Activated CD4-positive, alpha-beta T cell treated with anti-CD3 and anti-CD28 coated beads, Interleukin-2, amount 10 ng/mL, durations not matched to agents 7 days and 5 days (primary cell): ENCODE results near the gene PTPRM. TPM values are rescaled to one million over a fixed set of nuclear protein-coding genes. Genes with fewer than 3 reads are reported as not detected.

Experiments used
- CTCF ChIA-PET: fragments of 350-600 bp; sonication (Branson Sonifier 250); formaldehyde crosslinking; loops from one replicate; lab custom pipeline; 2021; ENCODE audit warnings: antibody characterized with exemption; lab: Charles Lee
- POLR2A ChIA-PET: fragments of 350-600 bp; sonication (Branson Sonifier 250); formaldehyde crosslinking; loops from one replicate; lab custom pipeline; 2021; ENCODE audit warnings: antibody characterized with exemption; lab: Charles Lee
- DNase-seq: peaks from one replicate; pipeline ENCODE4 v3.0.0-alpha.2; 2020
- H3K27ac Mint-ChIP-seq: one replicate; pipeline ENCODE4 v1.8.0; 2021; ENCODE audit warnings: mild to moderate bottlenecking, moderate library complexity, mixed read lengths
- H3K27me3 Mint-ChIP-seq: one replicate; pipeline ENCODE4 v1.8.0; 2021; ENCODE audit warnings: mixed read lengths
- H3K36me3 Mint-ChIP-seq: one replicate; pipeline ENCODE4 v1.8.0; 2021; ENCODE audit warnings: low read depth, mixed read lengths
- H3K4me1 Mint-ChIP-seq: one replicate; pipeline ENCODE4 v1.8.0; 2021; ENCODE audit warnings: mixed read lengths
- H3K4me3 Mint-ChIP-seq: one replicate; pipeline ENCODE4 v1.8.0; 2021; ENCODE audit warnings: mild to moderate bottlenecking, moderate library complexity, mixed read lengths
- H3K9me3 Mint-ChIP-seq: one replicate; pipeline ENCODE4 v1.8.0; 2021; ENCODE audit warnings: mixed read lengths
- total RNA-seq, 2 experiments: library from RNA; stranded (reverse); gene quantifications; one replicate each; pipeline ENCODE4 v1.2.3, GENCODE V29; 2021

The PTPRM gene
- total RNA-seq, 2 experiments from 2014 or later: 5.1 to 10.5 TPM

GRCh38 chr18:7873316-7873715 is 306.2 kb downstream of the PTPRM start:
- no peak overlapping the region for H3K4me3 Mint-ChIP-seq
- no peaks in the 10 kb centered on the region for H3K4me1 Mint-ChIP-seq
- no peaks in the 10 kb centered on the region for H3K36me3 Mint-ChIP-seq
- no peak overlapping the region for H3K27ac Mint-ChIP-seq
- H3K9me3 Mint-ChIP-seq: peaks cover 3% of the 10 kb centered on the region
- ChIA-PET POLR2A (no interaction called here), CTCF (no interaction called here)
- DNase-seq: no peak
- no peaks in the 10 kb centered on the region for H3K27me3 Mint-ChIP-seq

- Mint-ChIP-seq H3K27me3 (no peaks in the 10 kb centered on the region), H3K36me3 (no peaks in the 10 kb centered on the region), H3K27ac (no peak overlapping the region), H3K4me3 (no peak overlapping the region), H3K9me3 (no peaks in the 10 kb centered on the region), H3K4me1 (no peaks in the 10 kb centered on the region)
- ChIA-PET POLR2A (no interaction called here), CTCF (no interaction called here)
- no peak for DNase-seq
Measured at GRCh38 chr18:7876354-7877104, 309.4 kb downstream of the PTPRM start.

- H3K27ac Mint-ChIP-seq: no peak overlapping the region
- CTCF ChIA-PET: interaction anchor here (0.6 kb wide), 1 partner anchor 35 kb away, joined by 3 read pairs; no protein-coding TSS in a partner anchor
- H3K9me3 Mint-ChIP-seq: no peaks in the 10 kb centered on the region
- H3K4me3 Mint-ChIP-seq: no peak overlapping the region
- POLR2A ChIA-PET: no interaction called here
- no peaks in the 10 kb centered on the region for H3K27me3 Mint-ChIP-seq
- no peaks in the 10 kb centered on the region for H3K36me3 Mint-ChIP-seq
- DNase-seq: no peak
- no peaks in the 10 kb centered on the region for H3K4me1 Mint-ChIP-seq
Measured at GRCh38 chr18:7877609-7878008, 310.5 kb downstream of the PTPRM start.

DNA sequence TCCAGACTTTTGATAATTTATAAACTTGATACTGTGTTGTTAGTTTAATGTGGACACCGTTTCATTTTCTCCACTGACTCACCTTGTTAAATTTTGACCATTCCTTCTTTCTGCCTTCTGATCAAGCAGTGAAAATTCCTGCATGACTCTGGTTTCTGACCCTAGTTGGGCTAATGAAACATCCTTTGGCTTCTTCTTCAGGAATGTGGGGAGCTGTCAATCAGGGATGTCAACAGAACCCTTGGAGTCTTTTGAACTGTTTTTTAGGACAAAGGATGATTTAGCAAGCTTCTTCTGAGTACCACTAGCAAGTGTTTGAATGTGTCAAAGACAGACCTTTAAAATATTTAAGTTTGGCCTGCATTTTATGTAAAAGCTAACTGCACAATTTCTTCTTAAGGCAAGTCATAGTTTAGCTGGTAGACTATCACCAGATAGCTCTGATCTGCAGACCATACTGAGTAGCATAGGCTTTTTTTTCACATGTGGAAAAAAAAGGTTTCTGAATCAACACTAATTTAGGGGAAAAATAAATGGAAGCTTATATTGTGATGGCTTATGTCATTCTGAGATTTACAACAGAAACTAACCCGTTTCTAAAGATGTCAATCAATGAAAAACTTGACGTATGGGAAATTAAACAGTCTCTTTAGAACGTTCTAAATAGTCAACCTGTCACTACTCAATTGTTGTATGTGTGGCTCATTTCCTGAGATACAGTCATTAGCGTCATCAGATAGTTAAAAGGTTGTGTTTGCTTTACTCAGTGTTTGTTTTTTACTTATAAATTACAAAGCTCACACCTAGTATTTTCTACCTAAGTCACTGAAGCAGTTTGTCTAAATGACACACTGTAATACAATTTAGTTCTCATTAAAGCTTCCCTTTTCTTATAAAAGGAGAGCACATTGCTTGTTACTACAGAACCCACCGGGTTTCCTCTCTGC is 311.4 kb downstream of the PTPRM start:
- no peak overlapping the region for H3K4me3 Mint-ChIP-seq
- ChIA-PET CTCF (no interaction called here), POLR2A (no interaction called here)
- no peak overlapping the region for H3K27ac Mint-ChIP-seq
- DNase-seq: no peak
- H3K9me3 Mint-ChIP-seq: no peaks in the 10 kb centered on the region
- no peaks in the 10 kb centered on the region for H3K27me3 Mint-ChIP-seq
- H3K36me3 Mint-ChIP-seq: no peaks in the 10 kb centered on the region
- no peaks in the 10 kb centered on the region for H3K4me1 Mint-ChIP-seq

GRCh38 chr18:7879717-7880116 is 312.6 kb downstream of the PTPRM start:
- no peak overlapping the region for H3K27ac Mint-ChIP-seq
- H3K9me3 Mint-ChIP-seq: no peaks in the 10 kb centered on the region
- ChIA-PET CTCF (no interaction called here), POLR2A (no interaction called here)
- no peaks in the 10 kb centered on the region for H3K4me1 Mint-ChIP-seq
- H3K36me3 Mint-ChIP-seq: no peaks in the 10 kb centered on the region
- no peaks in the 10 kb centered on the region for H3K27me3 Mint-ChIP-seq
- H3K4me3 Mint-ChIP-seq: no peak overlapping the region
- no peak for DNase-seq

GRCh38 chr18:7885865-7886264 is 318.7 kb downstream of the PTPRM start:
- H3K4me1 Mint-ChIP-seq: no peaks in the 10 kb centered on the region
- DNase-seq: no peak
- POLR2A ChIA-PET: no interaction called here
- no peaks in the 10 kb centered on the region for H3K36me3 Mint-ChIP-seq
- no peaks in the 10 kb centered on the region for H3K27me3 Mint-ChIP-seq
- no peaks in the 10 kb centered on the region for H3K9me3 Mint-ChIP-seq
- H3K4me3 Mint-ChIP-seq: no peak overlapping the region
- no peak overlapping the region for H3K27ac Mint-ChIP-seq
- CTCF ChIA-PET: no interaction called here

DNA sequence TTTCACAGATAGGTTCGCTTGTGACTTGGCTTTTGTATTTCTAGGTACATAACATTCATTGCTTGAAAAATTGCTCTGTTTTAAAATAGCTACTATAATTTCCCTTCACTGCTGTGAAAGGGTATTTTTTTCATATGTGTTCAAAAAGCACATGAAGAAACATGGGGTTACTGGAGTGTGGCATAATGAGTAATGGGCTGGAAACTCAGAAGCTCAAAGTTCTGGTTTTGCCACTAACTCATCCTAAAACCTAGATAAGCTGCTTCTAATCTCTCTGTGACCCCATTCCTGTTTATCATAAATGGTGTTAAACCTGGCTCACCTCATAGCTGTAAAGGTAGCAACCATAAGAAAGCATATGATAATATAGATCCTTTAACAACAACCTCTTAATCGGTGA is 319.3 kb downstream of the PTPRM start:
- ChIA-PET CTCF (no interaction called here), POLR2A (no interaction called here)
- H3K4me3 Mint-ChIP-seq: no peak overlapping the region
- DNase-seq: no peak
- no peaks in the 10 kb centered on the region for H3K9me3 Mint-ChIP-seq
- H3K27ac Mint-ChIP-seq: no peak overlapping the region
- no peaks in the 10 kb centered on the region for H3K27me3 Mint-ChIP-seq
- no peaks in the 10 kb centered on the region for H3K36me3 Mint-ChIP-seq
- no peaks in the 10 kb centered on the region for H3K4me1 Mint-ChIP-seq

DNA sequence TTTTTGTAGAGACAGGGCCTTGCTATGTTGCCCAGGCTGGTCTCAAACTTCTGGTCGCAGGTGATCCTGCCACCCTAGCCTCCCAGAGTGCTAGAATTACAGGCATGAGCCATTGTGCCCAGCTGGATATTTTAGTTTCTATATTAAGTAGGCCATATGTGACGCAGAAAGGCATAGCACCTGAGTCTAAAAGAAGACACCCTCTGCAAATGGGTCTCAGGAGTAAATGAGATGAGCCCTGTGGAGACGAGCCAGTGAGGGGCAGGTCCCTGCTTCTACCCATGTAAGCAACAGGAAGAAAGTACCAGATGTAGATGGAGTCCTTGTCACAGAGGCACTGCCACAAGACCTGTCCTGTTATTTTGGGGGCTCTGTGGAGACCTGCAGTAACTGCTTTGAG is 322.4 kb downstream of the PTPRM start:
- H3K9me3 Mint-ChIP-seq: no peaks in the 10 kb centered on the region
- H3K27me3 Mint-ChIP-seq: no peaks in the 10 kb centered on the region
- no peak for DNase-seq
- no peak overlapping the region for H3K4me3 Mint-ChIP-seq
- no peaks in the 10 kb centered on the region for H3K4me1 Mint-ChIP-seq
- ChIA-PET CTCF (no interaction called here), POLR2A (no interaction called here)
- H3K36me3 Mint-ChIP-seq: no peaks in the 10 kb centered on the region
- no peak overlapping the region for H3K27ac Mint-ChIP-seq

GRCh38 chr18:7890075-7890474 is 323.0 kb downstream of the PTPRM start:
- Mint-ChIP-seq H3K9me3 (no peaks in the 10 kb centered on the region), H3K4me1 (no peaks in the 10 kb centered on the region), H3K27ac (no peak overlapping the region), H3K4me3 (no peak overlapping the region), H3K36me3 (no peaks in the 10 kb centered on the region), H3K27me3 (no peaks in the 10 kb centered on the region)
- ChIA-PET POLR2A (no interaction called here), CTCF (no interaction called here)
- no peak for DNase-seq

- H3K4me1 Mint-ChIP-seq: no peaks in the 10 kb centered on the region
- CTCF ChIA-PET: no interaction called here
- no peaks in the 10 kb centered on the region for H3K9me3 Mint-ChIP-seq
- POLR2A ChIA-PET: no interaction called here
- no peaks in the 10 kb centered on the region for H3K27me3 Mint-ChIP-seq
- DNase-seq: no peak
- H3K27ac Mint-ChIP-seq: no peak overlapping the region
- no peak overlapping the region for H3K4me3 Mint-ChIP-seq
- H3K36me3 Mint-ChIP-seq: no peaks in the 10 kb centered on the region
Measured at GRCh38 chr18:7892556-7892955, 325.4 kb downstream of the PTPRM start.

- Mint-ChIP-seq H3K4me1 (no peaks in the 10 kb centered on the region), H3K27ac (no peak overlapping the region), H3K36me3 (no peaks in the 10 kb centered on the region), H3K4me3 (no peak overlapping the region), H3K9me3 (no peaks in the 10 kb centered on the region), H3K27me3 (no peaks in the 10 kb centered on the region)
- POLR2A ChIA-PET: no interaction called here
- CTCF ChIA-PET: no interaction called here
- no peak for DNase-seq
Measured at GRCh38 chr18:7894592-7894991, 327.5 kb downstream of the PTPRM start.

DNA sequence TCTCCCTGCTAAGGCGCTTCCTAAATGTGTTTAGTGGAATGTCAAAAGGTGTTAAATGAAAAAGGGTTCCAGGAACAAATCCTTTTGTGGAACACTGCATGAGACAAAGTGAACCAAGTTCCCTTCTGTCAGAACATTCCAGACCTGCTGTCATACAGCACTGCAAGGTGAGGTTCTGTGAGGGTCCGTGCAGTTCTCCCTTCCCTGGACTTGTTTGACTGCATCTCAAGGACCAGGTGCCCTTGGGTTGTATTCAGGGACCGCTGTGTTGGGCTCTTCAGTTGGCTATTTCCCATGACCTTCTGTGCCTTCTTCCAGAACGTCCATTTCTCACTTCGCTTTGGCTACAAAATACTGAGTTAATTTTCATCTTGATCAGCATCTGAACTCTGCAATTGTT is 328.2 kb downstream of the PTPRM start:
- CTCF ChIA-PET: no interaction called here

DNA sequence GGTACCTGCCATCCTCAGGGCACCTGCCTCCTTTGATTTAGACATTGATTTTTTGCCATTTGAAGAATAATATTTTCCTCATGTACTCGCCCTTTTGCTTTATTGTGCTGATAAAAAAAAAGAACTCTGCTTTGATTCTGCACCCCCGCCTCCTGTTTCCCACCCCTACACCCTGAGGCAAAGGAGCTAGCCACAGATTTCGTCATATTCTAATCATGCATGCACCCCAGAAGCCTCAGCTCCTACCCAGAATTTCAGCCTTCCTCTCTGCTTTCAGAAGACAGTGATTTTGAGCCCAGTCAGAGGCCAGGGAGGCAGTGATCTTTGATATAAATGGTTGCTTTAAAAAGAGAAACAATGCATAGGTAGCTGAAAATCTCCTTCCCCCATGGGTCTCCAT is 329.0 kb downstream of the PTPRM start:
- ChIA-PET CTCF (no interaction called here), POLR2A (no interaction called here)
- H3K9me3 Mint-ChIP-seq: no peaks in the 10 kb centered on the region
- H3K4me3 Mint-ChIP-seq: no peak overlapping the region
- no peaks in the 10 kb centered on the region for H3K27me3 Mint-ChIP-seq
- DNase-seq: no peak
- no peaks in the 10 kb centered on the region for H3K4me1 Mint-ChIP-seq
- H3K36me3 Mint-ChIP-seq: no peaks in the 10 kb centered on the region
- H3K27ac Mint-ChIP-seq: no peak overlapping the region

More for the DNA sequence above, 328.2 kb downstream of the PTPRM start:
- H3K4me3 Mint-ChIP-seq: no peak overlapping the region
- DNase-seq: no peak
- no peak overlapping the region for H3K27ac Mint-ChIP-seq
- H3K27me3 Mint-ChIP-seq: no peaks in the 10 kb centered on the region
- H3K36me3 Mint-ChIP-seq: no peaks in the 10 kb centered on the region
- POLR2A ChIA-PET: no interaction called here
- H3K4me1 Mint-ChIP-seq: no peaks in the 10 kb centered on the region
- H3K9me3 Mint-ChIP-seq: no peaks in the 10 kb centered on the region
